GM12878 (cell line): ENCODE results near the gene RPS6KC1. TPM values are rescaled to one million over a fixed set of nuclear protein-coding genes. Genes with fewer than 3 reads are reported as not detected.

Experiments used
- BCL11A ChIP-seq: IDR thresholded peaks from 2 replicates; pipeline ENCODE4 v1.6.1; 2011; ENCODE audit warnings: low read depth, low read length
- CBX3 ChIP-seq: fragments of 200-600 bp; sonication (generic); IDR thresholded peaks from 2 replicates; pipeline ENCODE4 v1.6.1; 2016; ENCODE audit warnings: low read depth, borderline replicate concordance
- EP300 ChIP-seq, 2 experiments: fragments of 150-350 bp in 1 of 2; IDR thresholded peaks; 2 replicates each; pipeline ENCODE4 v1.6.1; 2011 to 2012; ENCODE audit warnings: low read depth in 2 of 2, low read length in 2 of 2, borderline replicate concordance in 1 of 2, improper control_type of control experiment in 1 of 2, inconsistent platforms in 1 of 2; ENCODE audit not compliant: control insufficient read depth in 1 of 2
- FOS ChIP-seq: IDR thresholded peaks from 3 replicates; pipeline ENCODE4 v1.6.1; 2011; ENCODE audit warnings: borderline replicate concordance; ENCODE audit not compliant: insufficient read length; ENCODE audit errors: extremely low read depth
- IRF3 ChIP-seq: fragments of 450-650 bp; IDR thresholded peaks from 2 replicates; pipeline ENCODE4 v1.6.1; 2014; ENCODE audit warnings: mild to moderate bottlenecking
- MXI1 ChIP-seq: fragments of 150-350 bp; IDR thresholded peaks from 2 replicates; pipeline ENCODE4 v1.6.1; 2011; ENCODE audit warnings: low read depth, mild to moderate bottlenecking, inconsistent platforms, low read length, improper control_type of control experiment
- PAX5 ChIP-seq: IDR thresholded peaks from 2 replicates; pipeline ENCODE4 v1.6.1; 2011; ENCODE audit warnings: low read depth, low read length, borderline replicate concordance
- RAD51 ChIP-seq: fragments of 450-650 bp; IDR thresholded peaks from 2 replicates; pipeline ENCODE4 v1.6.1; 2016; ENCODE audit warnings: moderate library complexity, mild to moderate bottlenecking, inconsistent platforms
- RBBP5 ChIP-seq: fragments of 200-600 bp; sonication (generic); conservative IDR thresholded peaks from 2 replicates; pipeline ENCODE4 v1.6.1; 2016
- SIN3A ChIP-seq: IDR thresholded peaks from 2 replicates; pipeline ENCODE4 v1.6.1; 2012; ENCODE audit warnings: low read depth, low read length, improper control_type of control experiment
- TCF3 ChIP-seq: IDR thresholded peaks from 2 replicates; pipeline ENCODE4 v1.6.1; 2012; ENCODE audit warnings: low read depth, mild to moderate bottlenecking, low read length, borderline replicate concordance; ENCODE audit not compliant: insufficient read depth
- ZSCAN29 ChIP-seq: fragments of 450-650 bp; IDR thresholded peaks from 2 replicates; pipeline ENCODE4 v1.6.1; 2017; ENCODE audit warnings: mild to moderate bottlenecking, moderate library complexity
- polyA plus RNA-seq, 11 experiments: library from polyadenylated mRNA; depleted of rRNA in 4 of 11; unstranded in 6 of 11; stranded (reverse) in 5 of 11; fragments of >200 nt; fragmentation: Nextera tagmentation in 4 of 11; fragmentation: Illumina TruSeq in 1 of 11; extraction: Ambion mirVana in 4 of 11; extraction: Trizol in 1 of 11; gene quantifications; 1 replicate in 1 of 11; 2 replicates in 10 of 11; pipeline versions ENCODE4 v1.2.1 to v1.2.3, GENCODE V29; 2011 to 2016; ENCODE audit warnings: inconsistent platforms in 2 of 11, missing spikeins in 2 of 11, low read depth in 1 of 11
- total RNA-seq, 4 experiments: library from RNA; depleted of rRNA in 3 of 4; stranded (reverse); fragments of >200 nt in 3 of 4; fragmentation: Illumina TruSeq in 1 of 4; extraction: Trizol in 1 of 4; gene quantifications; 2 replicates each; pipeline versions ENCODE4 v1.2.1 to v1.2.3, GENCODE V29; 2013 to 2021
- TF ChIP-seq, protein P1 (sequence below): fragments of 450-650 bp; IDR thresholded peaks from 2 replicates; pipeline ENCODE4 v1.6.1; 2018; ENCODE audit warnings: mild to moderate bottlenecking, low read depth, moderate library complexity; ENCODE audit not compliant: partially characterized antibody
- TF ChIP-seq, protein P2 (sequence below): fragments of 150-350 bp; IDR thresholded peaks from 2 replicates; pipeline ENCODE4 v1.6.1; 2014; ENCODE audit warnings: mild to moderate bottlenecking, low read depth, low read length
- TF ChIP-seq, protein P3 (sequence below): IDR thresholded peaks from 2 replicates; pipeline ENCODE4 v1.6.1; 2012; ENCODE audit warnings: low read length, inconsistent platforms
- TF ChIP-seq, protein P4 (sequence below): fragments of 450-650 bp; IDR thresholded peaks from 2 replicates; pipeline ENCODE4 v1.6.1; 2018; ENCODE audit warnings: borderline replicate concordance, mild to moderate bottlenecking; ENCODE audit not compliant: partially characterized antibody
- TF ChIP-seq, protein P5 (sequence below), 3 experiments: IDR thresholded peaks in 2 of 3; conservative IDR thresholded peaks in 1 of 3; 2 replicates each; pipeline ENCODE4 v1.5.1; 2011; ENCODE audit warnings: low read depth in 3 of 3, low read length in 3 of 3, mild to moderate bottlenecking in 3 of 3, control low read depth in 2 of 3, moderate library complexity in 2 of 3, inconsistent platforms in 1 of 3, mixed read lengths in 1 of 3; ENCODE audit not compliant: control insufficient read depth in 2 of 3, insufficient read depth in 1 of 3; ENCODE audit errors: extremely low read depth in 1 of 3

Gene RPS6KC1
- total and polyA plus RNA-seq, 10 of the 15 experiments (the other 5 are each of a cell fraction or from before 2014, with no cell fraction given) = 2.9 to 17.3 (median 12.2) TPM

GRCh38 chr1:213051127-213051880 lies at the start of gene RPS6KC1 (continued):
- TF ChIP-seq, protein P1, sequence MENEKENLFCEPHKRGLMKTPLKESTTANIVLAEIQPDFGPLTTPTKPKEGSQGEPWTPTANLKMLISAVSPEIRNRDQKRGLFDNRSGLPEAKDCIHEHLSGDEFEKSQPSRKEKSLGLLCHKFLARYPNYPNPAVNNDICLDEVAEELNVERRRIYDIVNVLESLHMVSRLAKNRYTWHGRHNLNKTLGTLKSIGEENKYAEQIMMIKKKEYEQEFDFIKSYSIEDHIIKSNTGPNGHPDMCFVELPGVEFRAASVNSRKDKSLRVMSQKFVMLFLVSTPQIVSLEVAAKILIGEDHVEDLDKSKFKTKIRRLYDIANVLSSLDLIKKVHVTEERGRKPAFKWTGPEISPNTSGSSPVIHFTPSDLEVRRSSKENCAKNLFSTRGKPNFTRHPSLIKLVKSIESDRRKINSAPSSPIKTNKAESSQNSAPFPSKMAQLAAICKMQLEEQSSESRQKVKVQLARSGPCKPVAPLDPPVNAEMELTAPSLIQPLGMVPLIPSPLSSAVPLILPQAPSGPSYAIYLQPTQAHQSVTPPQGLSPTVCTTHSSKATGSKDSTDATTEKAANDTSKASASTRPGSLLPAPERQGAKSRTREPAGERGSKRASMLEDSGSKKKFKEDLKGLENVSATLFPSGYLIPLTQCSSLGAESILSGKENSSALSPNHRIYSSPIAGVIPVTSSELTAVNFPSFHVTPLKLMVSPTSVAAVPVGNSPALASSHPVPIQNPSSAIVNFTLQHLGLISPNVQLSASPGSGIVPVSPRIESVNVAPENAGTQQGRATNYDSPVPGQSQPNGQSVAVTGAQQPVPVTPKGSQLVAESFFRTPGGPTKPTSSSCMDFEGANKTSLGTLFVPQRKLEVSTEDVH = no peak
- TF ChIP-seq PAX5 (no peak), ZSCAN29 (no peak), EP300 (IDR thresholded peaks at IDR 0.05; ENCODE audit: borderline replicate concordance in 1 of 2, control insufficient read depth in 1 of 2, low read depth in 2 of 2, low read length in 2 of 2) (peak in 1 of 2 experiments; percentile 12; a peak in 1 of 4 replicates), RAD51 (no peak), RBBP5 (0 out of 2 replicates have a peak, but pooled peaks have one; percentile 7), IRF3 (no peak), CBX3 (no peak), FOS (no peak), SIN3A (no peak; the same call in 1 of the 2 replicates), BCL11A (no peak), MXI1 (peak; percentile 73), TCF3 (no peak)
- TF ChIP-seq, protein P2, sequence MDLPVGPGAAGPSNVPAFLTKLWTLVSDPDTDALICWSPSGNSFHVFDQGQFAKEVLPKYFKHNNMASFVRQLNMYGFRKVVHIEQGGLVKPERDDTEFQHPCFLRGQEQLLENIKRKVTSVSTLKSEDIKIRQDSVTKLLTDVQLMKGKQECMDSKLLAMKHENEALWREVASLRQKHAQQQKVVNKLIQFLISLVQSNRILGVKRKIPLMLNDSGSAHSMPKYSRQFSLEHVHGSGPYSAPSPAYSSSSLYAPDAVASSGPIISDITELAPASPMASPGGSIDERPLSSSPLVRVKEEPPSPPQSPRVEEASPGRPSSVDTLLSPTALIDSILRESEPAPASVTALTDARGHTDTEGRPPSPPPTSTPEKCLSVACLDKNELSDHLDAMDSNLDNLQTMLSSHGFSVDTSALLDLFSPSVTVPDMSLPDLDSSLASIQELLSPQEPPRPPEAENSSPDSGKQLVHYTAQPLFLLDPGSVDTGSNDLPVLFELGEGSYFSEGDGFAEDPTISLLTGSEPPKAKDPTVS = no peak
- TF ChIP-seq, protein P3, sequence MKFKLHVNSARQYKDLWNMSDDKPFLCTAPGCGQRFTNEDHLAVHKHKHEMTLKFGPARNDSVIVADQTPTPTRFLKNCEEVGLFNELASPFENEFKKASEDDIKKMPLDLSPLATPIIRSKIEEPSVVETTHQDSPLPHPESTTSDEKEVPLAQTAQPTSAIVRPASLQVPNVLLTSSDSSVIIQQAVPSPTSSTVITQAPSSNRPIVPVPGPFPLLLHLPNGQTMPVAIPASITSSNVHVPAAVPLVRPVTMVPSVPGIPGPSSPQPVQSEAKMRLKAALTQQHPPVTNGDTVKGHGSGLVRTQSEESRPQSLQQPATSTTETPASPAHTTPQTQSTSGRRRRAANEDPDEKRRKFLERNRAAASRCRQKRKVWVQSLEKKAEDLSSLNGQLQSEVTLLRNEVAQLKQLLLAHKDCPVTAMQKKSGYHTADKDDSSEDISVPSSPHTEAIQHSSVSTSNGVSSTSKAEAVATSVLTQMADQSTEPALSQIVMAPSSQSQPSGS = no peak
- TF ChIP-seq, protein P4, sequence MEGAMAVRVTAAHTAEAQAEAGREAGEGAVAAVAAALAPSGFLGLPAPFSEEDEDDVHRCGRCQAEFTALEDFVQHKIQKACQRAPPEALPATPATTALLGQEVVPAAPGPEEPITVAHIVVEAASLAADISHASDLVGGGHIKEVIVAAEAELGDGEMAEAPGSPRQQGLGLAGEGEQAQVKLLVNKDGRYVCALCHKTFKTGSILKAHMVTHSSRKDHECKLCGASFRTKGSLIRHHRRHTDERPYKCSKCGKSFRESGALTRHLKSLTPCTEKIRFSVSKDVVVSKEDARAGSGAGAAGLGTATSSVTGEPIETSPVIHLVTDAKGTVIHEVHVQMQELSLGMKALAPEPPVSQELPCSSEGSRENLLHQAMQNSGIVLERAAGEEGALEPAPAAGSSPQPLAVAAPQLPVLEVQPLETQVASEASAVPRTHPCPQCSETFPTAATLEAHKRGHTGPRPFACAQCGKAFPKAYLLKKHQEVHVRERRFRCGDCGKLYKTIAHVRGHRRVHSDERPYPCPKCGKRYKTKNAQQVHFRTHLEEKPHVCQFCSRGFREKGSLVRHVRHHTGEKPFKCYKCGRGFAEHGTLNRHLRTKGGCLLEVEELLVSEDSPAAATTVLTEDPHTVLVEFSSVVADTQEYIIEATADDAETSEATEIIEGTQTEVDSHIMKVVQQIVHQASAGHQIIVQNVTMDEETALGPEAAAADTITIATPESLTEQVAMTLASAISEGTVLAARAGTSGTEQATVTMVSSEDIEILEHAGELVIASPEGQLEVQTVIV = no peak
- TF ChIP-seq, protein P5, sequence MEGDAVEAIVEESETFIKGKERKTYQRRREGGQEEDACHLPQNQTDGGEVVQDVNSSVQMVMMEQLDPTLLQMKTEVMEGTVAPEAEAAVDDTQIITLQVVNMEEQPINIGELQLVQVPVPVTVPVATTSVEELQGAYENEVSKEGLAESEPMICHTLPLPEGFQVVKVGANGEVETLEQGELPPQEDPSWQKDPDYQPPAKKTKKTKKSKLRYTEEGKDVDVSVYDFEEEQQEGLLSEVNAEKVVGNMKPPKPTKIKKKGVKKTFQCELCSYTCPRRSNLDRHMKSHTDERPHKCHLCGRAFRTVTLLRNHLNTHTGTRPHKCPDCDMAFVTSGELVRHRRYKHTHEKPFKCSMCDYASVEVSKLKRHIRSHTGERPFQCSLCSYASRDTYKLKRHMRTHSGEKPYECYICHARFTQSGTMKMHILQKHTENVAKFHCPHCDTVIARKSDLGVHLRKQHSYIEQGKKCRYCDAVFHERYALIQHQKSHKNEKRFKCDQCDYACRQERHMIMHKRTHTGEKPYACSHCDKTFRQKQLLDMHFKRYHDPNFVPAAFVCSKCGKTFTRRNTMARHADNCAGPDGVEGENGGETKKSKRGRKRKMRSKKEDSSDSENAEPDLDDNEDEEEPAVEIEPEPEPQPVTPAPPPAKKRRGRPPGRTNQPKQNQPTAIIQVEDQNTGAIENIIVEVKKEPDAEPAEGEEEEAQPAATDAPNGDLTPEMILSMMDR (IDR thresholded peaks at IDR 0.05 in 2 of 3, conservative IDR thresholded peaks at IDR 0.05 in 1 of 3; ENCODE audit: control insufficient read depth in 2 of 3, extremely low read depth in 1 of 3, insufficient read depth in 1 of 3, low read depth in 3 of 3, low read length in 3 of 3) = no peak
